SK-N-SH treated with all-trans-retinoic acid at 6 μM for 48 hours (cell line): Measurements from ENCODE around the gene TAF3.

Source experiments
- ATAC-seq: fragments of 200-7000 bp; cut with Tn5 transposase; 3 replicates; pipeline ENCODE4 v1.9.1; 2020; ENCODE audit warnings: mild to moderate bottlenecking, moderate library complexity
- ARNTL ChIP-seq: fragments of 450-650 bp; formaldehyde crosslinking; IDR thresholded peaks from 2 replicates; pipeline ENCODE4 v1.5.0; 2020; ENCODE audit warnings: low read depth, mild to moderate bottlenecking, moderate library complexity, borderline replicate concordance
- BACH2 ChIP-seq: fragments of 250-450 bp; sonication (Bioruptor Pico); IDR thresholded peaks from 2 replicates; pipeline ENCODE4 v1.9.0; 2021; ENCODE audit warnings: mild to moderate bottlenecking, borderline replicate concordance
- CREB5 ChIP-seq: fragments of 250-450 bp; sonication (Bioruptor Pico); IDR thresholded peaks from 2 replicates; pipeline ENCODE4 v1.5.1; 2020; ENCODE audit warnings: low read depth, mild to moderate bottlenecking, moderate library complexity
- CSDC2 ChIP-seq: fragments of 250-450 bp; sonication (Bioruptor Pico); IDR thresholded peaks from 2 replicates; pipeline ENCODE4 v1.5.0; 2020; ENCODE audit warnings: mild to moderate bottlenecking, moderate library complexity
- CSRNP3 ChIP-seq: fragments of 250-450 bp; sonication (Bioruptor Pico); IDR thresholded peaks from 2 replicates; pipeline ENCODE4 v1.5.1; 2021; ENCODE audit warnings: mild to moderate bottlenecking, moderate library complexity
- ESRRG ChIP-seq: fragments of 250-450 bp; sonication (Bioruptor Pico); IDR thresholded peaks from 2 replicates; pipeline ENCODE4 v1.6.1; 2021; ENCODE audit warnings: mild to moderate bottlenecking
- GLIS3 ChIP-seq: fragments of 250-450 bp; sonication (Bioruptor Pico); IDR thresholded peaks from 2 replicates; pipeline ENCODE4 v1.5.0; 2020; ENCODE audit warnings: mild to moderate bottlenecking, moderate library complexity
- ISL1 ChIP-seq: fragments of 250-450 bp; sonication (Bioruptor Pico); IDR thresholded peaks from 2 replicates; pipeline ENCODE4 v2.1.2; 2022; ENCODE audit warnings: mild to moderate bottlenecking, moderate library complexity
- OSR1 ChIP-seq: fragments of 250-450 bp; sonication (Bioruptor Pico); IDR thresholded peaks from 2 replicates; pipeline ENCODE4 v1.8.0; 2022; ENCODE audit warnings: moderate library complexity, mild to moderate bottlenecking, inconsistent platforms
- POU6F1 ChIP-seq: fragments of 250-450 bp; sonication (Bioruptor Pico); IDR thresholded peaks from 2 replicates; pipeline ENCODE4 v1.8.0; 2021; ENCODE audit warnings: low read depth, mild to moderate bottlenecking, moderate library complexity, borderline replicate concordance
- PPARA ChIP-seq: fragments of 250-450 bp; sonication (Bioruptor Pico); IDR thresholded peaks from 2 replicates; pipeline ENCODE4 v1.5.0; 2020; ENCODE audit warnings: mild to moderate bottlenecking, borderline replicate concordance
- RARB ChIP-seq: fragments of 250-450 bp; sonication (Bioruptor Pico); IDR thresholded peaks from 2 replicates; pipeline ENCODE4 v1.8.0; 2021; ENCODE audit warnings: mild to moderate bottlenecking, moderate library complexity
- SNAI2 ChIP-seq: fragments of 250-450 bp; sonication (Bioruptor Pico); IDR thresholded peaks from 2 replicates; pipeline ENCODE4 v1.5.0; 2020; ENCODE audit warnings: mild to moderate bottlenecking, moderate library complexity
- TCF4 ChIP-seq: fragments of 250-450 bp; sonication (Bioruptor Pico); IDR thresholded peaks from 2 replicates; pipeline ENCODE4 v1.8.0; 2021; ENCODE audit warnings: mild to moderate bottlenecking, moderate library complexity, borderline replicate concordance
- TOX ChIP-seq: fragments of 250-450 bp; sonication (Bioruptor Pico); IDR thresholded peaks from 2 replicates; pipeline ENCODE4 v1.8.0; 2021; ENCODE audit warnings: mild to moderate bottlenecking, moderate library complexity, borderline replicate concordance
- TSHZ2 ChIP-seq: fragments of 250-450 bp; sonication (Bioruptor Pico); IDR thresholded peaks from 2 replicates; pipeline ENCODE4 v1.5.0; 2020; ENCODE audit warnings: mild to moderate bottlenecking, moderate library complexity
- ZC3H10 ChIP-seq: fragments of 250-450 bp; sonication (Bioruptor Pico); IDR thresholded peaks from 2 replicates; pipeline ENCODE4 v1.5.1; 2021; ENCODE audit warnings: mild to moderate bottlenecking, moderate library complexity
- ZFP30 ChIP-seq: fragments of 450-650 bp; formaldehyde crosslinking; IDR thresholded peaks from 2 replicates; pipeline ENCODE4 v1.5.0; 2022; ENCODE audit warnings: mild to moderate bottlenecking, moderate library complexity
- ZNF565 ChIP-seq: fragments of 450-650 bp; formaldehyde crosslinking; conservative IDR thresholded peaks from 2 replicates; pipeline ENCODE4 v1.5.0; 2020; ENCODE audit warnings: low read depth, mild to moderate bottlenecking, moderate library complexity
- ZNF70 ChIP-seq: fragments of 450-650 bp; formaldehyde crosslinking; IDR thresholded peaks from 2 replicates; pipeline ENCODE4 v1.5.0; 2020; ENCODE audit warnings: mild to moderate bottlenecking, moderate library complexity
- ZNF8 ChIP-seq: fragments of 450-650 bp; formaldehyde crosslinking; IDR thresholded peaks from 2 replicates; pipeline ENCODE4 v1.5.0; 2020; ENCODE audit warnings: mild to moderate bottlenecking, moderate library complexity

The TAF3 gene

GRCh38 chr10:7913126-7913872 is 95.0 kb downstream of the TAF3 start:
- no peak for ATAC-seq
- TF ChIP-seq ZC3H10 (CRISPR knock-in tag): no peak
- TF ChIP-seq ZNF70: no peak
- no peak for TF ChIP-seq PPARA (CRISPR knock-in tag)
- no peak for TF ChIP-seq ESRRG (CRISPR knock-in tag)
- no peak for TF ChIP-seq OSR1
- no peak for TF ChIP-seq TOX (CRISPR knock-in tag)
- TF ChIP-seq ZNF565: no peak
- no peak for TF ChIP-seq CREB5 (CRISPR knock-in tag)
- TF ChIP-seq, all 23 proteins: peak for 0

- no peak for TF ChIP-seq TOX (CRISPR knock-in tag)
- TF ChIP-seq ISL1 (CRISPR knock-in tag): peak; percentile 45
- peak; percentile 46; the same call in 2 of the 3 replicates for ATAC-seq
Measured at GRCh38 chr10:7915923-7916536, 97.7 kb downstream of the TAF3 start.

GRCh38 chr10:7917736-7918135 is 99.4 kb downstream of the TAF3 start:
- TF ChIP-seq ZFP30 (CRISPR knock-in tag): no peak
- TF ChIP-seq SNAI2 (CRISPR knock-in tag): no peak
- TF ChIP-seq PPARA (CRISPR knock-in tag): no peak
- no peak for TF ChIP-seq CSDC2 (CRISPR knock-in tag)
- no peak for TF ChIP-seq BACH2 (CRISPR knock-in tag)
- no peak for TF ChIP-seq CREB5 (CRISPR knock-in tag)
- no peak for TF ChIP-seq ZNF8 (CRISPR knock-in tag)
- TF ChIP-seq POU6F1 (CRISPR knock-in tag): no peak
- TF ChIP-seq RARB (CRISPR knock-in tag): no peak
- no peak for TF ChIP-seq ARNTL (CRISPR knock-in tag)
- no peak for TF ChIP-seq TSHZ2
- TF ChIP-seq GLIS3 (CRISPR knock-in tag): no peak
- no peak for ATAC-seq

GRCh38 chr10:7922707-7923106 is 104.4 kb downstream of the TAF3 start:
- peak; percentile 54; the same call in 1 of the 2 replicates for TF ChIP-seq CSRNP3
- peak; percentile 91 for TF ChIP-seq TCF4 (CRISPR knock-in tag)
- peak; percentile 37; the same call in 1 of the 2 replicates for TF ChIP-seq TSHZ2
- TF ChIP-seq ZNF565: no peak
- no peak for TF ChIP-seq BACH2 (CRISPR knock-in tag)
- TF ChIP-seq ESRRG (CRISPR knock-in tag): 0 out of 2 replicates have a peak, but pooled peaks have one; percentile 74
- TF ChIP-seq CREB5 (CRISPR knock-in tag): peak; percentile 30; the same call in 1 of the 2 replicates
- peak; percentile 92 for TF ChIP-seq ISL1 (CRISPR knock-in tag)
- no peak for ATAC-seq
